OCI-M2 (cell line): Measurements from ENCODE around the gene ETFB.

Experiments
- DNase-seq: peaks from one replicate; lab custom pipeline; 2025; ENCODE audit not compliant: unreplicated experiment; lab: John Stamatoyannopoulos, UW

Gene ETFB

DNA sequence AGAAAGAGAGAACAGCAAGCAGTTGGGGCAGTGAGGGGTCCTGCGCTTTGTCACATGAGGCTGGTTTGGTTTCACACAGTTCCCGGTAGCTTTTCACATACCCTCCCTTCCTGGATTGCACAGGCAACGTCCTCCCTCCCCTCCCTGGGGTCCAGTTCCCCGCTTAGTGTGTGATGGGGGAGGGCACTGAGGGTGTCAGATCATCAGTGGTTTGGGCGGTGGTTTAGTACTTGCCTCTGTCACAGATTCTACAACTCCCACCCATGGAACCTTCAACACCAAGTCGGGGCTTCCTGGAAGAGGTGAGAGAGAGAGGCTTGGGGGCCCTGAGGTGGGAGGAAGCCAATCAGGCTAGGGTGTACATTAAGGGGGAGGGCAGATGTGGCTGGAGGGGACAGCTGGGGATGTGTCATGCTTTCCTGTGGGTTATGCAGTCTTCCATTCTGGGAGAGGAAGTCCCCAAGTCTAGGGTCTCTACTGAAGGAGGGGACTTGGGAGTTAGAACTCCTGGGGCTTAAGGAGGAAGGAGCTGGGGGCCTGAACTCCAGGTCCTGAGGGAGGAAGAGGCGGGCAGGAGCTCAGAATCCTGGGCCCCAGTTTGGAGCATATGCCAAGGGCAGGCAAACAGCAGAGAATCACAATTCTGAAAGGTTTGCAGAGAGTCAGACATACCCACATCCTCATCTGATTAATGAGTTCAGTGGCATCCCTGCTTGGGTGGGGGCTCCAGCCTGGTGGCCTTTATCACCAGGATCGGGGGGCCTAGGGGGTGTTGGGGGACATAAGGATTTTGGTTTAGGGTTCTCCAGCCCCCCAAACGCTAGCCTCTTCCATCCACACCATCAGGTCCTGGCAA is 6.7 kb upstream of the ETFB start, which contains the start of gene NKG7:
Gene NKG7 (minus strand): TSS at position 6 of the 856 bp plus-strand sequence. CDS start 119 bp downstream, outside the sequence.
- no peak for DNase-seq

DNA sequence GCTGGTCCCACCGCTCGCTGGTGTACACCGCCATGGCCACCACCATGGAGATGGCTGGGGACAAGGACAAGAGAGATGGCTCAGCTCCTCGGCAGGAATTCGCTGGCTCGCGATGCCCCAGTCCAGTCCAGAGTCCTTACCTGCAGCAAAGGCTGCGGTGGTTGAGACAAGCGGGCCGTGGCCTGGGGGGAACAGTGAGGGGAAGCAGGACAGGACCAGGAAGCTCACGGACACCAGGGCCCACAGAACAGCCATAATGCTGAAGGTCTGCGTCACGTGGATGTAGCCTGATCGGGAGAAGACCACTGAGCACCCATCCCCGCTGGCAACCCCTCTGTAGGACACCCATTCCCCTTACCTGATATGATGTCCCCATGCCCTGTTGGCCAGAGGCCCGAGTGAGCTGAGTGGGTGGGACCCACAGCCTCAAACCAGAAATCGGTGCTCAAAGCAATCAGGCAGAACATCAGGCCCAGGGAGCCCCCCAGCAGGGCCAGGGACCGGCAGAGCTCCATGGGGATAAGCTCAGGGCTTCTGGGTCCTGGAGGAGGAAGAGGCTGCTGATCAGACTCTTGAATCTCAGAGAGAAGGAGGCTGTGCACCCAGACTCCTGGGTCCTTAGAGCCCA is 5.9 kb upstream of the ETFB start:
- DNase-seq, result no peak

DNA sequence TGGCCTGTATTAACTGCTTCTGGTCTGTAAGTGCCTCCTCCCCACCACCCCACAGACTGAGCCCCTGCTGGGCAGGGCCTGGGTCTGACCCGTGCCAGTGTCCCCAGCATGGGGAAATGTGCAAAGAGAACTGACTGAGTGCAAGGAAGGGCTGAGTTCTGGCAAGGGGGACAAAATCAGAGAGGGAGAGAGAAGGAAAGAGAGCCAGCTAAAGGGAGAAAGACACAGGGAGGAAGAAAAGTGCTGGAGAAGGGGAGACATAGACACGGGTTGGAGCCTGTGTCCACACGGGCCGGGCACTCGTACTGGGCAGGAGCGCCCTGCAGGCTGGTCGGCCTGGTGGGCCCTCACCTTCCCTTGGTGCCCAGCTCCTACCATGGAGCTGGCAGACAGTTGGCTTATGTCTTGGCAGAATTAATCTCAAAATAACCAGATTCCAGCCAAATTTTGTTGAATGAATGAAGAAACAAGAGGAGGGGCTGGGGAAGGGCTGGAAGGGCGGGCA is 5.0 kb upstream of the ETFB start:
- DNase-seq, result no peak

DNA sequence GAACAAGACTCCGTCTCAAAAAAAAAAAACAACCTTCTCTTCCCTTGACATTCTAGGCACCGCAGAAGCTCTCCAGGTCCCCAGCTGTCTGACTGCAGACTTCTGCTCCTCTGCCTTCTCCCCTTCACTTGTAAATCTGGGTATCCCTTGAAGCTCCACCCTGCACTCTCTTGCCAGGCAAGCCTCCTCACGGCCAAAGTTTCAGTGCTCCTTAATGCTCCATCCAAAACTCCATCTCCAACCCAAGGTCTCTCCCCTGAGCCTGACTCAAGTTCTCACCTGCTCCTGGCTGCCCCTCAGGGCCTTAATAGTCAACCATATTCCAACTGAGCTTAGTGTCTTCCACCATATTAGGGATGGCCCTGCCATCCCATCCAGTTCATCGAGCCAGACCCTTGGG is 4.0 kb upstream of the ETFB start:
- no peak for DNase-seq

DNA sequence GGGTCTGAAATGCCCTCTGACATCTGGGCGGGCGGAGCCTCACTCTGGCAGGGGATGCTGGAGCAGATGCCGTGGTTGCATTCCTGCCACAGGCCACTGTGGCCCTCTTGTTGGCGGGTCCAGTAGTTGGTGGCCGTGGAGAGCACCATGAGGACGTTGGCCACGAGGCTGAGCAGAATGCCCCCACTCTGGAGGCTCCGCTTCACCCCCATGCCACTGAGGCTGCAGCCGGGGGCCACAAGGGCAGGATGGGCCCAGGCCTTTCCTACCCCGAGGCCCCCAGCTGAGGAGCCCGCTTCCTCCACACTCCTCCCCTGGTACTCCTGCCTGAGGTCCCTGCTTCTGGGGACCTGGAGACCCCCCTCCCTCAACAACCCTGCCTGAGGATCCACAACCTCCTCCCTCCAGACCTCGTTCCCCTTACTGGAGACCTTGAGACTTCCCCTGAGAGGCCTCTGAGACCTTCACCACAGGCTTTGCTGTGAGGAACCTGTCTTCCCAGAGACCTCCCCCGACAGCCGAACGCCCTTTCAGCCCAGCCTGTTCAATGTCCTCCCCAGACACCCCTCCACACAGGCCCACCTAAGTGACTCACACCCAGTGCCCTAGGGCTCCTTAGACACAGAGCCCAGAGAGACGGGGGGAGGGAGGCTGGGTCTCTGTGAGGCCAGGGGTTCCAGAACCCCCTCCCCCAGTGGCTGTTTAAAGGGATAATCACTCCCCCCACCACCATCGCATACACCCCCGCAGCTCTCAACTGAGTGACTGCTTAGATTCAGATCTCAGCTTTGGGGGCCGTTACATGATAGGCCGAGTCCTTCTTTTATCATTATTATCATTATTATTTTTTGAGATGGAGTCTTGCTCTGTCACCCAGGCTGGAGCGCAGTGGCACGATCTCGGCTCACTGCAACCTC is 2.4 kb upstream of the ETFB start, which contains the start of gene CLDND2:
Gene CLDND2 (minus strand): TSS at position 638 of the 917 bp plus-strand sequence. CDS start 426 bp downstream, at position 212.
- no peak for DNase-seq

DNA sequence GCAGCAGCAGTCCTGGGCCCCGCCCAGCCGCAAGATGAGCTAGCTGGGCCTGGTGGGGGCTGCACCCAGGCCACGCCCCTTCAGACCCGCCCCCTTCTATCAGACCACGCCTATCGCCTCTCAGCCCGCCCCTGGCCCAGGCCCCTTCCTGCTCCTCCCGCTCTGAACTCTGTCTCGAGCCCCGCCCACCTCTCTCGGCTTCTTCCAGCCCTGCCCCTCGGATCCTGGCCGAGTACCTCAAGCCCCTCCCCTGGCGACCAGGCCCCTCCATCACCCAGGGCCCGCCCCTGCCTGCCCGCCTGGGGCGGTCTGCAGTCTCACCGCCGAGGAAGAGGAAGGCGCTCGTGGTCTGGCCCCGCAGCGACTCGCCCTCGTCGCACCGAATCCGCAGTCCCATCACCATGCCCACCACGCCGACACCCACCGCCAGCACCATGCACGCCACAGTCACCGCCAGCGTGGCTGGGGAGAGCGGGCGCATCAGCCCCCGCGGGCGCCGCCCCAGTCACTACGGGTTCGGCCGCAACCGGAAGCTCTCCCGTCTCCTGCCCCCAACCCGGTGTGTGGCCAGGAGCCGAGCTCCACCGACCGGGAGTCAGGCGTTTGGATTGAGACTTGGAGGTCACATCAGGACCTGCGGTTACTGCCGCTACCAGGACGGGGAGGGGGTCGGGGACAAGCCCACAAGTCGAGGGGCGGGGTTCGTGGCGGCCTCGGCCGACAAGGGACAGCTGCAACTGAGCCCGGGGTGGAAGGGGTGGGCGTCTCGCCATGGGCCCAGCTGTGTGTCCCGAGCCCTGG is 1.6 kb upstream of the ETFB start:
- DNase-seq, result peak; percentile 97

DNA sequence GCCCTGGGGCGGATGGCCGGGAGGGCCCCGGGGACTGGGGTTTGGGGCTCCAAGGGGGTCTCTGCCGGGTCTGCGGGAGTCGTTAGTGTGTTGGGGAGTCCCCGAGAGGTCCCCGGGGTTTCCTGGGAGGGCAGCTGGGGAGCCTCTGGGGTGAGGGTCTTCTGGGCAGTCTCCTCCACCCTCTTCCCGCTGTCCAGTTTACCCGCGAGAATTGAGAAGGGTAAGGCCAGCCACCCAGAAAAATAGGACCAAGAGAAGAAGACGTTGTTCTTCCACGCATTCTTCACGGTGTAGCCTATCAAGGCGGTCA is 1.0 kb upstream of the ETFB start:
- no peak for DNase-seq

DNA sequence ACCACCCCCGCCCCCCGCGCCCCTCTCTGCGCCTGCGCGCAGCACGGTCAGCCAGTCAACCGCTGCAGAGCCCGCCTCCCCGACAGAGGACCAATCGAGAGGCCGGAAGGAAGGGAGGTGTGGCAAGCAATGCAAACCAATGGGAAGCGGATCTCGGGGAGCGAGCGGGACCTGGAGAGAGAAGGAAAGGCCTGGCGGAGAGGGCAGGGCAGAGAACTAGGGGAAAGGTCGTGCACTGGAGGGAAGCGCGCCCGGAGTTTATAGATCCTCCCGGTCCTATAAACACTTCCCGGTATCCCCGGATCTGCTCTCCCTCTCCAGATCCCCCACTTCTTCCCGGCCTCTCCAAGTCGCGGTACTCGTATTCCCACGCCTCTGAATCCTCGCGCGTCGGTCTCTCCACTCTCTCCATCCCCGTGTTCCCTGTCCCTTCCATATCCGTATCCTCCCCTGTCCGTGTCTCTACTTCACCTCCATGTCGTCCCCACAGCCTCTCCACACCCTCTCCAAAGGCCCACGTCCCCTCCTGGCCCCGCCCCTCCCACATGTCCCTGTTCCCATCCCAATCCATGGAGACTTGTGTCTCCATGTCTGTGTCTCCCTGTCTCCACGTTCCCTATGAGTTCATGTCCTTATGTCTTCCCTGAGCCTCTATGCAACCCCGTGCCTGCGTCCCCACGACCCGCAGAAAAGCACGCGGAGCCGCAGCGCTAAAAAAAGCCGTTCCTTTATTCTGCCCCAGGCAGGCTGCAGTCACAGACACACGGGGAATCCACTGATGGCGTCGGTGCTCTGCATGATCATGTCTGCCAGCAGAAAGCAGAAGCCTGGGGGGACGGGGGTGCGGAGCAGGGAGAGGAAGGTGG is 434 bp upstream of the ETFB start:
- peak; percentile 76 for DNase-seq

DNA sequence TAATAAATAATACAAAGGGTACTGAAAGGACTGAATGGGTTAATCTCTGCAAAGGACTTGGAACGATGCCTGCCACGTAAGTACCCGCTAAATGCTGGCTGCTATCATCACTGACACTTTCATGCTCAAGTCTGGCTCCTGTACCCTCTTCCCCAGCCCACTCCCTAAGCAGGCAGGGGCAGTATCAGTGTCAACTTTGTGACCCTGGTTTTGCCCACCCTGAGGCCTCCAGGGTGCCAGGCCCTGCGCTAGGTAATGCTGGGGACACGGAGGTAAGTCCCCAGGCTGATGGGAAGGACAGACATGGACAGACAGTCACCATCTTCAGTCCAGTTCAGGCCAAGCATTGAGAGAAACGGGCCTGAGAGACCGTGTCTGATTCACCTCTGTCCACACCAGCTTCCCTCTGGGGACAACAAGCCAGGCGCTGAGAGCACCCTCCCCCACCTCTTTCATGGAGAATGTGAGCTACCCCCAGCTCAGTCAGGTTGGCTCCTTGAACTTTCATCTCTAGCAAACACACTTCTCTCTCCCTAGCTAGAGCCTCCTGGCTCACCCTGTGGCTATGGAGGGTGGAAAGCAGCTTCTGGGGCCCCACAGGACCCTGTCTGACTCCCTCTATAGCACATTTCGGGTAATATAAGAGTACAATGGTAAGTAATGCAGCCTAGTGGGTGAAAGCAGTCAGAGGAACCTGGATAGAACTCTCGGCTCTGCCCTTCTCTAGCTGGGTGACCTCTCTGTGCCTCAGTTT is 800 bp downstream of the ETFB start:
- peak; percentile 59 for DNase-seq

DNA sequence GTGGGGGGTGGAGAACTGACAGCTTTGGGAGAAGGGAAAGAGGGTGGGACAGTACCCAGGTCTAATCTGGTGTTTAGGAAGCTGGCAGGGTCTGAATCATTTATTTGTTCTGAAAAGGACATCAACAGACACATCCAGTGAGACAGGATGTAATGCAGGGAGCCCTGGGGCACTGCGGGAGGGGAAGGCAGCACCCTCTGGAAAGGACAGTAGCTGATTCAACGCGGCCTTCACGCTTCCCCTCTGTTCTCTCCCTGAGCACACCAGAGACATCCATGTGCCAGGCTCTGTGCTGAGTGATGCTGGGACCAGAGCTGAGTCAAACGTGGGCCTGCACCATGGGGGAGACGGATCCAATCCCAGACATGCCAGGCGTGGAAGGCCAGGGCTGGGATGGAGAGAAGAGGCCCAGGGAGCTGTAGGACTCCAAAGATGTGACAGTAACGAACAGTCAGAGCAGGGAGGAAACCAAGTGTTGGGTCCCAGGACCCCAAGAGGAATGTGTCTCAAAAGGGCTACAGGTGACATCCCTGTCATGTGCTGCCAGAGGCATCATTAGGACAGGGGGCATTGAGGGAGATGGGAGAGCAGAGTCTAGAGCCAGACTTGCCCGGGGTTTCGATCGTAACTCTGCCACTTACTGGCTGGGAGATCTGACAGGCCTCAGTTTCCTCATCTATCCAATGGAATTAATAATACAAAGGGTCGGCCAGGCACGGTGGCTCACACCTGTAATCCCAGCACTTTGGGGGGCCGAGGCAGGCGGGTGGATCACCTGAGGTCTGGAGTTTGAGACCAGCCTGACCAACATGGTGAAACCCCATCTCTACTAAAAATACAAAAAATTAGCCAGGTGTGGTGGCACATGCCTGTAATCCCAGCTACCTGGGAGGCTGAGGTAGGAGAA is 1.7 kb downstream of the ETFB start:
- DNase-seq, result no peak

DNA sequence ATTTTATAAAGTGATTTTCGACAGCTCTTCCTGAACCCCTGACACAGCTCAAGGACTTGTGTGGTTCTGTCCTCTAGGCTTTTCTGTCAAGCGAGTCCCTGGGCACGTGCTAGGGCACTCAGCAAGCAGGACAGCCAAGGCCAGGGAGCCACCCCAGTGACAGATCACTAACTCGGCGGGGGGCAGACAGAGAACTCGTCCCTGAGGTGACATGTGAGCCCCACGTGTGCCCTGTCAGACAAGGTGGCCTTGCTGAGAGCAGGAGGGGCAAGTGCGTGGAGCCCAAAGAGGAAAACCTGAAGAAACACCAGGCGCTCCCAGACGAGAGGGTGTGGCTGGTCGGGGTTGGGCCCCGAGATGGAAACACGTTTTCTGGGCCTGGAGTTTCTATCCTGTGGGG is 4.9 kb downstream of the ETFB start:
- no peak for DNase-seq

DNA sequence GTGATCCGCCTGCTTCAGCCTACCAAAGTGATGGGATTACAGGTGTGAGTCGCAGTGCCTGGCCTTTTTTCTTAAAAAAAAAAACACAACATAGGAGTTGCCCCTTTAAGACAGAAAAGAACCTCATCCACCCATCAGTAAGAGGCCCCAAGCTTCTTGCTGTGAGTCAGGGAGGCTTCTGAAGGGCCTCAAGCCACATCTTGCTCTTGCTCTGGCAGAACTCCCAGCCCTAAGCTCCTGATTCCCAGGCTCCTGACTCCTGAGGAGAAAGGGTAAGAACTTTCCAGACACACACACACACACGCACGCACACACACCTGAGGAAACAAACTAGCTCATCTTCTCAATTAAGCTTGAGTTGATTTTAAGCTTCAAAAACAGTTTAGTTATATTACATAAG is 6.9 kb downstream of the ETFB start:
- DNase-seq, result no peak

DNA sequence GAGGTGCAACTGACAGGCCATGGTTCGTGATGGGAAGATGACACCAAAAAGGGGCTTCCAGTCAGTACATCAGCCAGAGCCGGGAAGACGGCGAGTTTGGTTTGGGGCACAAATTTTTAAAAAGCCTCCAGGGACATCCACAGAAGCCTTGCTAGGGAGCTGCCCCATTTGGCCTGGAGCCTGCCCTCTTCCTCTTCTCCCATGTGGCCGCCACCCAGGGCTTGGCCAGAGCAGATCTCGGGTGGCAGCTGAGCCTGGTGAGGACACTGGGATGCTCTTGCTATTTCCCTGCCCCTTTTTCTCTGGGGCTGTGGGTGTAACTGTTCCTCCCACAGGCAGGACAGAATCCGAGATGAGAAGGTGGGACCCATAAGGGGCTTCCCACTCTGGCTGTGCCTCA is 8.2 kb downstream of the ETFB start:
- DNase-seq, result no peak

DNA sequence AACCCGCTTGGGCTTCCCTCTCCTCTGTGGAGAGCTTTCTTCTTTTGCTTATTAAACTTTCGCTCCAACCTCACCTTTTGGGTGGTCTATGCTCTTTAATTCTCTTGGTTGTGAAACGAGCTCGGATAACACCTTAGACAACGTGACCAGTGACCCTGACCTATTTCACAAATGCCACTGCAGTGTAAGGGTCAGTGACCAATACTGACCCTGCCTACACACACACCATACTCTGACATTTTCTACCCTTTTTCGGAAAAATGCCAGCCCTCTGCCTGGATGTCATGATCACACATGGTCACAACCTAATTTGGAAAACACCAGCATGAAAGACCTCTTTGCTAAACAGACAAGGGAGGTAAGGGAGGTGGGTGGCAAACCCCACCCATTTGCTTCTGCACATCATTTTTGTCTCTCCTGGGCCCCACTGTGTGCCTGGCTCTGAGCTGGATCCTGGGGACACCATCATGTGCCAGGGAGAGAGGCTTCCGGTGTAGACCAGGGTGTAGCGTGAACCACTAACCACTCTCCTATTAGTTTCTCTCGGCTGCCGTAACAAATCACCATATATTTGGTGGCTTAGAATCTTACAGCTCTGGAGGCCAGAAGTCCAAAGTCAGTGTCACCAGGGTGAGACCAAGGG is 9.9 kb downstream of the ETFB start:
- DNase-seq, result no peak

DNA sequence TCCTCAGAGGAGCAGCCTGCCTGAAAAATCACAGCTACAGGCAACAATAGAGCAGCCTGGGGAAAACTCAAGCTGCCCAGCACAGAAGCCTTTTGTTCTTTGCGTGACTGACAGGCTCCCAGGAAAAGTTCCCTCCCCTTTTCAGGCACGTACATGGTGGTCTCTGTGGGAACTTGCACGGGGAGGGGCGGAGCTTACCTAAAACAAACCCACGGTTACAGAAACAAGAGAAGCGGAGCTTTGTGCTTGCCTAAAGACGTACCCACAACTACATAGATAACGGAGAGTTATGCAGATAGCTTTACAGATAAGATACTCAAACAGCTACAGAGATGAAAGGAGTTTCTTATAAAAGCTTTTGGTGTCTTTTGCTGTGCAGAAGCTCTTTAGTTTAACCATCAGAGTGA is 11.4 kb downstream of the ETFB start:
- DNase-seq, result no peak

DNA sequence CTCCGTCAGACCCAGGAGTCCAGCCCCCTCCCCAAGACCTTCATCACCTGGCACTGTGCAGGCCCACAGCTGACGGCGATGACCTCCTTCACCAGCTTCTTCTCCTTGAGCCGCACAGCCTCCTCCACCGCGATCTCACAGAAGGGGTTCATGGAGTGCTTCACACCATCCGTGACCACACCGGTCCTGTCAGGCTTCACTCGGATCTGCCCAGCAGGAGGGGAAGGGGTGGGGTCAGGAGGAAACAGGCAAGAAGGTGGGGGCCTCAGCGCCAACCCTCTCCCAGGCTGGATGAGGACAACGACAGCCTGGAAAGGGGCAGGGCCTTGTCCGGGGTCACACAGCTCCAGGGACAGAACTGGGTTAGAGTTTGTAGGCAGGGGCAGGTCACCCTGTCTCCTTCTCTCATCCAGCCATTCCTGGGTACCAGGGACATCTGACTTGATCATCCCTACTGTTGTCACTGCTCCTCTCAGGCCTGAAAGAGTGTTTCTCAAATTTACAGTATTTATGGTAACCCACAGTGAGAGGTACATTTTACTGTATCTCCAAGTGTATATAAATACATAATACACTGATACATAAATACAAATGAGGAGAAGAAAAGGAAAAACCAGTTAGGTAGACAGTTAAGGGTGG is 12.0 kb downstream of the ETFB start:
- no peak for DNase-seq
